HCT116 (cell line): Measurements from ENCODE around the gene PPFIBP1. TPM values are rescaled to one million over a fixed set of nuclear protein-coding genes. Genes with fewer than 3 reads are reported as not detected.

Experiments
- ATAC-seq: fragments of 200-7000 bp; cut with Tn5 transposase; 2 replicates; pipeline ENCODE4 v1.9.1; 2020; ENCODE audit warnings: mild to moderate bottlenecking, moderate library complexity
- BruUV-seq: library from RNA; stranded (reverse); fragments of 400-500 nt; replicated peaks from 2 replicates; lab custom pipeline; 2021; lab: Mats Ljungman, UMichigan
- CTCF ChIA-PET: fragments of 300-600 bp; sonication (Branson Sonifier 250); formaldehyde crosslinking; loops from one replicate; lab custom pipeline; 2021; ENCODE audit warnings: antibody characterized with exemption; lab: Charles Lee
- POLR2A ChIA-PET: fragments of 300-600, 350-600 bp; sonication (Branson Sonifier 250); formaldehyde crosslinking; loops from one replicate; lab custom pipeline; 2021; ENCODE audit warnings: antibody characterized with exemption; lab: Charles Lee
- RAD21 ChIA-PET, 2 experiments: fragments of 300-600 bp; sonication (Branson Sonifier 250); formaldehyde crosslinking; loops; one replicate each; lab custom pipeline; 2023; ENCODE audit warnings: low total read pairs in 2 of 2; ENCODE audit not compliant: uncharacterized antibody in 2 of 2, unreplicated experiment in 2 of 2, low non-redundant PET in 1 of 2; lab: Charles Lee
- DNase-seq: peaks from one replicate; pipeline ENCODE4 v3.0.0-alpha.2; 2010; ENCODE audit warnings: low read depth, low spot score
- H2AFZ ChIP-seq: fragments of 200-600 bp; shearing (Covaris generic), sonication (generic); 2 replicates; pipeline ENCODE4 v1.6.1; 2017; ENCODE audit warnings: low read depth, mixed run types, mixed read lengths, antibody characterized with exemption, low read length; ENCODE audit not compliant: poor library complexity, severe bottlenecking
- H3K27ac ChIP-seq: 2 replicates; pipeline ENCODE4 v1.5.1; 2012; ENCODE audit warnings: low read depth, low read length
- H3K27me3 ChIP-seq: fragments of 200-600 bp; sonication (generic); 2 replicates; pipeline ENCODE4 v1.6.1; 2016; ENCODE audit warnings: mixed run types, low read length, mixed read lengths; ENCODE audit not compliant: insufficient read depth
- H3K36me3 ChIP-seq, 2 experiments: fragments of 200-500 bp in 1 of 2; fragments of 200-600 bp in 1 of 2; sonication (Bioruptor generic) in 1 of 2; sonication (generic) in 1 of 2; 2 replicates each; pipeline versions ENCODE4 v1.5.1 to v1.6.1; 2014 to 2016; ENCODE audit warnings: low read length in 2 of 2, inconsistent platforms in 1 of 2, mixed read lengths in 1 of 2, mixed run types in 1 of 2; ENCODE audit not compliant: insufficient read depth in 2 of 2, control insufficient read depth in 1 of 2
- H3K4me1 ChIP-seq, 2 experiments: fragments of 200-600 bp in 1 of 2; sonication (generic) in 1 of 2; 2 replicates each; pipeline versions ENCODE4 v1.5.1 to v1.6.1; 2012 to 2017; ENCODE audit warnings: low read length in 2 of 2, inconsistent platforms in 1 of 2, mild to moderate bottlenecking in 1 of 2, mixed read lengths in 1 of 2, mixed run types in 1 of 2, moderate library complexity in 1 of 2; ENCODE audit not compliant: insufficient read depth in 2 of 2, control insufficient read depth in 1 of 2
- H3K4me2 ChIP-seq: fragments of 200-600 bp; sonication (generic); 2 replicates; pipeline ENCODE4 v1.6.1; 2017; ENCODE audit warnings: mixed run types, low read length, mixed read lengths
- H3K4me3 ChIP-seq, 2 experiments: fragments of 200-600 bp in 1 of 2; sonication (generic) in 1 of 2; replicated peaks in 1 of 2; 2 replicates each; pipeline ENCODE4 v1.5.1; 2011 to 2016; ENCODE audit warnings: low read length in 2 of 2, control low read depth in 1 of 2, low read depth in 1 of 2, mild to moderate bottlenecking in 1 of 2, mixed read lengths in 1 of 2, mixed run types in 1 of 2
- H3K79me2 ChIP-seq: fragments of 200-600 bp; sonication (generic); 2 replicates; pipeline ENCODE4 v1.6.1; 2017; ENCODE audit warnings: mild to moderate bottlenecking, mixed run types, low read length, moderate library complexity, mixed read lengths; ENCODE audit not compliant: insufficient read depth
- H3K9ac ChIP-seq: fragments of 200-600 bp; sonication (generic); 2 replicates; pipeline ENCODE4 v1.6.1; 2016; ENCODE audit warnings: low read length, mixed read lengths
- H3K9me2 ChIP-seq: fragments of 200-600 bp; sonication (generic), shearing (Covaris generic); 2 replicates; pipeline ENCODE4 v1.6.1; 2017; ENCODE audit warnings: mixed run types, mild to moderate bottlenecking, moderate library complexity; ENCODE audit not compliant: insufficient read depth
- H3K9me3 ChIP-seq, 2 experiments: fragments of 200-500 bp in 1 of 2; fragments of 200-600 bp in 1 of 2; sonication (Bioruptor generic) in 1 of 2; sonication (generic) in 1 of 2; 2 replicates each; pipeline ENCODE4 v1.6.1; 2014 to 2017; ENCODE audit warnings: low read length in 2 of 2, mixed read lengths in 2 of 2, inconsistent platforms in 1 of 2, low read depth in 1 of 2, mild to moderate bottlenecking in 1 of 2, mixed run types in 1 of 2, moderate library complexity in 1 of 2; ENCODE audit not compliant: control insufficient read depth in 1 of 2, insufficient read depth in 1 of 2
- H4K20me1 ChIP-seq: fragments of 200-600 bp; sonication (generic), shearing (Covaris generic); 2 replicates; pipeline ENCODE4 v1.6.1; 2017; ENCODE audit warnings: mixed run types, mild to moderate bottlenecking, moderate library complexity; ENCODE audit not compliant: insufficient read depth
- ELF1 ChIP-seq: IDR thresholded peaks from 2 replicates; pipeline ENCODE4 v1.6.1; 2012; ENCODE audit warnings: low read depth, borderline replicate concordance
- EZH2 ChIP-seq: fragments of 200-600 bp; sonication (generic); IDR thresholded peaks from 2 replicates; pipeline ENCODE4 v1.6.1; 2017; ENCODE audit warnings: antibody characterized with exemption, mixed run types
- JUND ChIP-seq: IDR thresholded peaks from 2 replicates; pipeline ENCODE4 v1.6.1; 2012
- POLR2A ChIP-seq: IDR thresholded peaks from 2 replicates; pipeline ENCODE4 v1.7.0; 2011; ENCODE audit warnings: borderline replicate concordance; ENCODE audit not compliant: insufficient read depth, insufficient read length; ENCODE audit errors: extremely low read depth
- POLR2AphosphoS5 ChIP-seq: IDR thresholded peaks from 2 replicates; pipeline ENCODE4 v1.6.1; 2011; ENCODE audit warnings: mild to moderate bottlenecking, low read depth, low read length, moderate library complexity
- YY1 ChIP-seq: IDR thresholded peaks from 2 replicates; pipeline ENCODE4 v1.6.1; 2011; ENCODE audit warnings: low read length, low read depth, moderate library complexity, mild to moderate bottlenecking; ENCODE audit not compliant: insufficient replicate concordance; ENCODE audit errors: extremely low read depth
- intact Hi-C: fragments of 100-400 bp; cut with micrococcal nuclease; formaldehyde crosslinking; loops from 2 replicates; pipeline ENCODE4 v1.10.0; 2022
- total RNA-seq: library from RNA; stranded (reverse); gene quantifications from one replicate; pipeline ENCODE4 v1.2.1, GENCODE V29; 2021; ENCODE audit not compliant: unreplicated experiment
- TF ChIP-seq, protein P1 (sequence below), 3 experiments: fragments of 200-600 bp in 1 of 3; sonication (generic) in 1 of 3; IDR thresholded peaks in 2 of 3; conservative IDR thresholded peaks in 1 of 3; 2 replicates each; pipeline ENCODE4 v1.5.1; 2012 to 2017; ENCODE audit warnings: low read depth in 2 of 3, low read length in 2 of 3, antibody characterized with exemption in 1 of 3, borderline replicate concordance in 1 of 3, control low read depth in 1 of 3, mild to moderate bottlenecking in 1 of 3, mixed read lengths in 1 of 3, mixed run types in 1 of 3, moderate library complexity in 1 of 3; ENCODE audit not compliant: insufficient read depth in 1 of 3
- TF ChIP-seq, protein P2 (sequence below): IDR thresholded peaks from 2 replicates; pipeline ENCODE4 v1.6.1; 2011; ENCODE audit warnings: mild to moderate bottlenecking, low read length, moderate library complexity; ENCODE audit not compliant: insufficient replicate concordance; ENCODE audit errors: extremely low read depth
- TF ChIP-seq, protein P3 (sequence below): IDR thresholded peaks from 2 replicates; pipeline ENCODE4 v1.6.1; 2012; ENCODE audit warnings: low read depth

The PPFIBP1 gene
- total RNA-seq, 1 experiment from 2014 or later: 102 TPM

GRCh38 chr12:27696864-27697564 is 173.0 kb downstream of the PPFIBP1 start:
- H3K4me3 ChIP-seq: no peak overlapping the region
- no peaks in the 10 kb centered on the region for H3K79me2 ChIP-seq
- no peak for ATAC-seq
- no peaks in the 10 kb centered on the region for H3K9me2 ChIP-seq
- intact Hi-C loops: no loop called here
- CTCF ChIA-PET: no interaction called here
- BruUV-seq: no TSS peak
- H3K27ac ChIP-seq: no peak overlapping the region
- no peak for DNase-seq
- TF ChIP-seq POLR2A: no peak
- TF ChIP-seq JUND: no peak
- no peak for TF ChIP-seq ELF1
- TF ChIP-seq YY1: no peak
- TF ChIP-seq POLR2AphosphoS5: no peak
- TF ChIP-seq EZH2: no peak
- TF ChIP-seq, protein P1, sequence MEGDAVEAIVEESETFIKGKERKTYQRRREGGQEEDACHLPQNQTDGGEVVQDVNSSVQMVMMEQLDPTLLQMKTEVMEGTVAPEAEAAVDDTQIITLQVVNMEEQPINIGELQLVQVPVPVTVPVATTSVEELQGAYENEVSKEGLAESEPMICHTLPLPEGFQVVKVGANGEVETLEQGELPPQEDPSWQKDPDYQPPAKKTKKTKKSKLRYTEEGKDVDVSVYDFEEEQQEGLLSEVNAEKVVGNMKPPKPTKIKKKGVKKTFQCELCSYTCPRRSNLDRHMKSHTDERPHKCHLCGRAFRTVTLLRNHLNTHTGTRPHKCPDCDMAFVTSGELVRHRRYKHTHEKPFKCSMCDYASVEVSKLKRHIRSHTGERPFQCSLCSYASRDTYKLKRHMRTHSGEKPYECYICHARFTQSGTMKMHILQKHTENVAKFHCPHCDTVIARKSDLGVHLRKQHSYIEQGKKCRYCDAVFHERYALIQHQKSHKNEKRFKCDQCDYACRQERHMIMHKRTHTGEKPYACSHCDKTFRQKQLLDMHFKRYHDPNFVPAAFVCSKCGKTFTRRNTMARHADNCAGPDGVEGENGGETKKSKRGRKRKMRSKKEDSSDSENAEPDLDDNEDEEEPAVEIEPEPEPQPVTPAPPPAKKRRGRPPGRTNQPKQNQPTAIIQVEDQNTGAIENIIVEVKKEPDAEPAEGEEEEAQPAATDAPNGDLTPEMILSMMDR (IDR thresholded peaks at IDR 0.05 in 2 of 3, conservative IDR thresholded peaks at IDR 0.05 in 1 of 3; ENCODE audit: borderline replicate concordance in 1 of 3, insufficient read depth in 1 of 3, low read depth in 2 of 3, low read length in 2 of 3): no peak
- TF ChIP-seq, protein P2, sequence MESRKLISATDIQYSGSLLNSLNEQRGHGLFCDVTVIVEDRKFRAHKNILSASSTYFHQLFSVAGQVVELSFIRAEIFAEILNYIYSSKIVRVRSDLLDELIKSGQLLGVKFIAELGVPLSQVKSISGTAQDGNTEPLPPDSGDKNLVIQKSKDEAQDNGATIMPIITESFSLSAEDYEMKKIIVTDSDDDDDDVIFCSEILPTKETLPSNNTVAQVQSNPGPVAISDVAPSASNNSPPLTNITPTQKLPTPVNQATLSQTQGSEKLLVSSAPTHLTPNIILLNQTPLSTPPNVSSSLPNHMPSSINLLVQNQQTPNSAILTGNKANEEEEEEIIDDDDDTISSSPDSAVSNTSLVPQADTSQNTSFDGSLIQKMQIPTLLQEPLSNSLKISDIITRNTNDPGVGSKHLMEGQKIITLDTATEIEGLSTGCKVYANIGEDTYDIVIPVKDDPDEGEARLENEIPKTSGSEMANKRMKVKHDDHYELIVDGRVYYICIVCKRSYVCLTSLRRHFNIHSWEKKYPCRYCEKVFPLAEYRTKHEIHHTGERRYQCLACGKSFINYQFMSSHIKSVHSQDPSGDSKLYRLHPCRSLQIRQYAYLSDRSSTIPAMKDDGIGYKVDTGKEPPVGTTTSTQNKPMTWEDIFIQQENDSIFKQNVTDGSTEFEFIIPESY: no peak
- TF ChIP-seq, protein P3, sequence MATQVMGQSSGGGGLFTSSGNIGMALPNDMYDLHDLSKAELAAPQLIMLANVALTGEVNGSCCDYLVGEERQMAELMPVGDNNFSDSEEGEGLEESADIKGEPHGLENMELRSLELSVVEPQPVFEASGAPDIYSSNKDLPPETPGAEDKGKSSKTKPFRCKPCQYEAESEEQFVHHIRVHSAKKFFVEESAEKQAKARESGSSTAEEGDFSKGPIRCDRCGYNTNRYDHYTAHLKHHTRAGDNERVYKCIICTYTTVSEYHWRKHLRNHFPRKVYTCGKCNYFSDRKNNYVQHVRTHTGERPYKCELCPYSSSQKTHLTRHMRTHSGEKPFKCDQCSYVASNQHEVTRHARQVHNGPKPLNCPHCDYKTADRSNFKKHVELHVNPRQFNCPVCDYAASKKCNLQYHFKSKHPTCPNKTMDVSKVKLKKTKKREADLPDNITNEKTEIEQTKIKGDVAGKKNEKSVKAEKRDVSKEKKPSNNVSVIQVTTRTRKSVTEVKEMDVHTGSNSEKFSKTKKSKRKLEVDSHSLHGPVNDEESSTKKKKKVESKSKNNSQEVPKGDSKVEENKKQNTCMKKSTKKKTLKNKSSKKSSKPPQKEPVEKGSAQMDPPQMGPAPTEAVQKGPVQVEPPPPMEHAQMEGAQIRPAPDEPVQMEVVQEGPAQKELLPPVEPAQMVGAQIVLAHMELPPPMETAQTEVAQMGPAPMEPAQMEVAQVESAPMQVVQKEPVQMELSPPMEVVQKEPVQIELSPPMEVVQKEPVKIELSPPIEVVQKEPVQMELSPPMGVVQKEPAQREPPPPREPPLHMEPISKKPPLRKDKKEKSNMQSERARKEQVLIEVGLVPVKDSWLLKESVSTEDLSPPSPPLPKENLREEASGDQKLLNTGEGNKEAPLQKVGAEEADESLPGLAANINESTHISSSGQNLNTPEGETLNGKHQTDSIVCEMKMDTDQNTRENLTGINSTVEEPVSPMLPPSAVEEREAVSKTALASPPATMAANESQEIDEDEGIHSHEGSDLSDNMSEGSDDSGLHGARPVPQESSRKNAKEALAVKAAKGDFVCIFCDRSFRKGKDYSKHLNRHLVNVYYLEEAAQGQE: no peak
- TF ChIP-seq, all 23 proteins: peak for 0
- H4K20me1 ChIP-seq: no peaks in the 10 kb centered on the region
- ChIA-PET RAD21 (no interaction called here), POLR2A (no interaction called here)
- no peaks in the 10 kb centered on the region for H3K27me3 ChIP-seq
- H3K9ac ChIP-seq: no peak overlapping the region
- no peak overlapping the region for H3K4me2 ChIP-seq
- no peaks in the 10 kb centered on the region for H3K4me1 ChIP-seq
- no peaks in the 10 kb centered on the region for H3K9me3 ChIP-seq
- peaks cover 5 to 7% of the 10 kb centered on the region in 2 experiments for H3K36me3 ChIP-seq
- H2AFZ ChIP-seq: no peak overlapping the region
